ENCODE data around the gene KRT86.

GRCh38 chr12:52245259-52245961 lies 29.0 kb upstream of the KRT86 start:
- no peak for TF ChIP-seq CTCF (IDR thresholded peaks at IDR 0.05)
- no peak for TF ChIP-seq POLR2A (IDR thresholded peaks at IDR 0.05)
